Activated naive CD8-positive, alpha-beta T cell (primary cell): ENCODE results near the gene CMC4.

ENCODE experiments used
- H3K27ac Mint-ChIP-seq: one replicate; pipeline ENCODE4 v1.8.0; 2021; ENCODE audit warnings: mixed read lengths
- H3K27me3 Mint-ChIP-seq: one replicate; pipeline ENCODE4 v1.8.0; 2021; ENCODE audit warnings: mixed read lengths
- H3K36me3 Mint-ChIP-seq: one replicate; pipeline ENCODE4 v1.8.0; 2021; ENCODE audit warnings: mixed read lengths
- H3K4me1 Mint-ChIP-seq: one replicate; pipeline ENCODE4 v1.8.0; 2021; ENCODE audit warnings: low read depth, mixed read lengths
- H3K4me3 Mint-ChIP-seq: one replicate; pipeline ENCODE4 v1.8.0; 2021; ENCODE audit warnings: mild to moderate bottlenecking, mixed read lengths
- H3K9me3 Mint-ChIP-seq: one replicate; pipeline ENCODE4 v1.8.0; 2021; ENCODE audit warnings: low read depth, mixed read lengths

CMC4 gene

DNA sequence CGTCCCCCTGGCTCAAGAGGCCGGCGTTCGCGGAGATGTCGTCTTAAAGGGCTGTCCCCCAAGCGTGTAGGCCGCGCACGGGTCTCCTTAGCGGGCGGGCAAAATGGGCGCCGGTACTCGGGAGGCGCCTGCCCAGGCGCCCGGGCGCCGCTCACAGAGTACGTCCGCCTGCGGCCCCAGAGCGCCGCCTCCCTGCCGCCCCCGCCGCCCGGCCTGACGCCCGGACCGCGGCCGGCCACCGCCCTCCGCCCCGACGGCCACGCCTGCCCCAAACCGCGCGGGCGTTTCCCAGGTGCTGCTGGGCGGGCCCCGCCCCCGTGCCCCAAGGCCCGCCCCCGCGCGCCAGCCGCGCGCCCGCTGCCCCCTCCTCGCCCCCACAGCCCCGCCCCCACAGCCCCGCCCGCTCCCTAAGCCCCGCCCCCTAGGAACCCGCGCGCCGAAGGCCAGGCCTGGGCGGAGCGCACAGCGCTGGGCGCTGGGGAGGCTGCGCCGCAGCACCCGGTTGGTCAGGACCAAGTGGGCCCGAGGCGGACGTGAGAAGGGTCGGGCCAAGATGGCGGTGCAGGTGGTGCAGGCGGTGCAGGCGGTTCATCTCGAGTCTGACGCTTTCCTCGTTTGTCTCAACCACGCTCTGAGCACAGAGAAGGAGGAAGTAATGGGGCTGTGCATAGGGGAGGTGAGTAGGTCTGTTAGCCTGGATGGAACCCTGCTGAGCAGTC lies at the start of gene CMC4, which contains the start of the genes BRCC3 and MTCP1:
CMC4 (minus strand) TSS at position 162 of the 719 bp plus-strand sequence. CDS start 7,113 bp downstream, outside the sequence.
BRCC3 (plus strand) TSS at position 534 of the 719 bp plus-strand sequence; CDS start at position 554, 20 bp downstream.
MTCP1 (minus strand) TSS at position 162 of the 719 bp plus-strand sequence. CDS start 5,126 bp downstream, outside the sequence.
- peak within 1 kb of the TSS; percentile 94 for H3K27ac Mint-ChIP-seq
- H3K9me3 Mint-ChIP-seq: no peaks in the 10 kb centered on the region
- H3K4me3 Mint-ChIP-seq: peak within 1 kb of the TSS; percentile 93
- no peaks in the 10 kb centered on the region for H3K27me3 Mint-ChIP-seq
- peaks cover 3% of the 10 kb centered on the region for H3K36me3 Mint-ChIP-seq
- H3K4me1 Mint-ChIP-seq: peaks cover 54% of the 10 kb centered on the region

GRCh38 chrX:155115174-155115819 lies 44.4 kb upstream of the CMC4 start:
- H3K27ac Mint-ChIP-seq: no peak overlapping the region
- H3K9me3 Mint-ChIP-seq: no peaks in the 10 kb centered on the region
- H3K27me3 Mint-ChIP-seq: no peaks in the 10 kb centered on the region

GRCh38 chrX:155113097-155113496 lies 42.2 kb upstream of the CMC4 start:
- H3K9me3 Mint-ChIP-seq: no peaks in the 10 kb centered on the region
- H3K27me3 Mint-ChIP-seq: no peaks in the 10 kb centered on the region

More at GRCh38 chrX:155115174-155115819, 44.4 kb upstream of the CMC4 start:
- H3K36me3 Mint-ChIP-seq: peaks cover 9% of the 10 kb centered on the region
- no peak overlapping the region for H3K4me3 Mint-ChIP-seq
- H3K4me1 Mint-ChIP-seq: no peaks in the 10 kb centered on the region

DNA sequence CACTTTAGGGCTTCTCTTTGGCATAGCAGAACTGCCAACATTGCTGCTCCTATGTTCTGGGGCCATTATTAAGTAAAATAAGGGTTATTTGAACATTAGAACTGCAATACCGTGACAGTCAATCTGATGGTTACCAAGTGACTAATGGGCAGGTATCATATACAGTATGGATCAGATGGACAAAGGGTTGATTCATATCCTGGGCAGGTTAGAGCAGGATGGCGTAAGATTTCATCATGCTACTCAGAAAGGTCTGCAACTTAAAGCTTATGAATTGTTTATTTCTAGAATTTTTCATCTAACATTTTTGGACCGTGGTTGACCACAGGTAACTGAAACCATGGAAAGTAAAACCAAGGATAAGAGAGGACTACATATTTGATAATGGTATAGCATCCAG lies 41.2 kb upstream of the CMC4 start:
- no peak overlapping the region for H3K4me3 Mint-ChIP-seq
- peaks cover 3% of the 10 kb centered on the region for H3K36me3 Mint-ChIP-seq
- no peak overlapping the region for H3K27ac Mint-ChIP-seq
- H3K27me3 Mint-ChIP-seq: no peaks in the 10 kb centered on the region
- peaks cover 15% of the 10 kb centered on the region for H3K4me1 Mint-ChIP-seq
- no peaks in the 10 kb centered on the region for H3K9me3 Mint-ChIP-seq

More at GRCh38 chrX:155113097-155113496, 42.2 kb upstream of the CMC4 start:
- Mint-ChIP-seq H3K36me3 (peaks cover 4% of the 10 kb centered on the region), H3K27ac (no peak overlapping the region), H3K4me3 (no peak overlapping the region), H3K4me1 (peaks cover 11% of the 10 kb centered on the region)

DNA sequence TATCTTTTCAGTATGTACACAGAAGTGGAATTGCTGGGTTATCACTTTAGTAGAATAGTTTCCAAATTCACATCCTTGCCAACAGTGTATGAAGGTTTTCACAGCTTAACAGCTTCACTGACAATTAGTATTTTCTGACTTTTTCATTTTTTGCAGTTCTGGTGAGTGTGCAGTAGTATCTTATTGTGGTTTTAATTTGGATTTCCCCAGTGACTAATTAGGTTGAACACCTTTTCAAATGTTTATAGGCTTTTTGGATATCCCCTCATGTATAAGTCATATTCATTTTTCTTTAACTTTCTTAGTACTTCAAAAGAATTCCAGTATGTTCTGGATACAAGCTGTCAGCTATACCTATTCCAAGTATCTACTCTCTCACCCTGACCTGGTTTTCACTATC lies 37.5 kb upstream of the CMC4 start:
- no peaks in the 10 kb centered on the region for H3K27me3 Mint-ChIP-seq
- peaks cover 3% of the 10 kb centered on the region for H3K36me3 Mint-ChIP-seq
- H3K9me3 Mint-ChIP-seq: no peaks in the 10 kb centered on the region
- peak overlapping the region; percentile 67 for H3K27ac Mint-ChIP-seq
- peaks cover 19% of the 10 kb centered on the region for H3K4me1 Mint-ChIP-seq
- no peak overlapping the region for H3K4me3 Mint-ChIP-seq

GRCh38 chrX:155105919-155106318 lies 35.0 kb upstream of the CMC4 start:
- Mint-ChIP-seq H3K9me3 (no peaks in the 10 kb centered on the region), H3K27ac (no peak overlapping the region), H3K4me1 (peaks cover 25% of the 10 kb centered on the region), H3K36me3 (no peaks in the 10 kb centered on the region), H3K4me3 (no peak overlapping the region), H3K27me3 (no peaks in the 10 kb centered on the region)

DNA sequence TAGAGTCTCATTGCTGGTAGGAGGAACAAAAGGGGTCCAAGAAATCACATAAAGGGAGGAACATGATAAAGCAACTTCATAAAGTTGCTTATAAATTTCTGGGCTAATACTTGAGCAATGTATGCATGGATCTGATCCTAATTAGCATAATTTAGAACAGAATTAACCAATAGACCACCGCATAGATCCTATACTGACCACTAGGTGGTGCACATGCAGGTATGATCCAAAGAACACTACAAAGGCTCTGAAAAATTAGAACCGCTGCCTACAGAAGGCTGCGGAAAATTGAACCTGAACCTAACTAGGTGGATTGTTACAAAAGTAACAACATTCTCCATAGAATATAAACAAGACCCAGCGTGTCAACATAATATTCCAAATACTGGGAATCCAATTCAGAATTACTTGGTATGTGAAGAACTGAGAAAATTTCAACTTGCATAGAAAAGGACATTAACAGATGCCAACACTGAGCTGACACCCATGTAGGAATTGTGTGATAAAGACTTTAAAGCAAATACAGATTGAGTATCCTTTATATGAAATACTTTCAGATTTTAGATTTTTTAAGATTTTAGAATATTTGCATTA lies 23.6 kb upstream of the CMC4 start:
- Mint-ChIP-seq H3K9me3 (no peaks in the 10 kb centered on the region), H3K27ac (no peak overlapping the region), H3K4me3 (no peak overlapping the region), H3K4me1 (peaks cover 4% of the 10 kb centered on the region), H3K36me3 (peaks cover 5% of the 10 kb centered on the region), H3K27me3 (no peaks in the 10 kb centered on the region)

- Mint-ChIP-seq H3K36me3 (peaks cover 2% of the 10 kb centered on the region), H3K9me3 (no peaks in the 10 kb centered on the region), H3K4me1 (peaks cover 2% of the 10 kb centered on the region), H3K27ac (no peak overlapping the region), H3K4me3 (no peak overlapping the region), H3K27me3 (no peaks in the 10 kb centered on the region)
These were observed 16.2 kb upstream of the CMC4 start for GRCh38 chrX:155086961-155087735.

DNA sequence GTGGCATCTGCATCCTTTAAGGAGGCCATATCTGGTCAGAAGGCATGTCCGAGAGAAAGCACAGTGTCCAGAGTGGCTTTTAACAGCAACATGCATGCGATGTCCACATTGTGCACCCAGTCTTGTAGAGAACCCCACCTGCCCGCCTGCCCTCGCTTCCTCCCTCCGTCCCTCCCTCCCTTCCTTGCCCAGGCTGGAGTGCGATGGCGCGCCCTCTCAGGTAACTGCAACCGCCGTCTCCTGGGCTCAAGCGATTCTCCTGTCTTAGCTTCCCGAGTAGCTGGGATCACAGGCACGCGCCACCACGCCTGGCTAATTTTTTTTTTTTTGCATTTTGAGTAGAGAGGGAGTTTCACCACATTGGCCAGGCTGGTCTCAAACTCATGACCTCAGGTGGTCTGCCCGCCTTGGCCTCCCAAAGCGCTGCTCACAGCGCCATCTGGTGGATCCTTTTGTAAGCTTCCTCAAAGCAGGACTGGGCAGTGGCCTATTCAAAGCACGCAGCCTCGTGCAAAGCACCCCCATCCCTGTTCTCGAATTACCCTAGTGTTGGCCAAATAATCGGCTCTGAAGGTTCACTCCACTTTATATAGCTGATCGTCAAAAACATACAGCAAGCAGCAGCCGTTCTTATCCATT lies 15.4 kb upstream of the CMC4 start:
- Mint-ChIP-seq H3K27me3 (no peaks in the 10 kb centered on the region), H3K27ac (no peak overlapping the region), H3K9me3 (no peaks in the 10 kb centered on the region), H3K4me1 (peaks cover 2% of the 10 kb centered on the region), H3K36me3 (peaks cover 2% of the 10 kb centered on the region), H3K4me3 (no peak overlapping the region)

- Mint-ChIP-seq H3K27ac (peak overlapping the region; percentile 94), H3K36me3 (peaks cover 3% of the 10 kb centered on the region), H3K9me3 (no peaks in the 10 kb centered on the region), H3K4me1 (peaks cover 54% of the 10 kb centered on the region), H3K27me3 (no peaks in the 10 kb centered on the region), H3K4me3 (peak overlapping the region; percentile 93)
These were observed 851 bp upstream of the CMC4 start for GRCh38 chrX:155071694-155072280.

DNA sequence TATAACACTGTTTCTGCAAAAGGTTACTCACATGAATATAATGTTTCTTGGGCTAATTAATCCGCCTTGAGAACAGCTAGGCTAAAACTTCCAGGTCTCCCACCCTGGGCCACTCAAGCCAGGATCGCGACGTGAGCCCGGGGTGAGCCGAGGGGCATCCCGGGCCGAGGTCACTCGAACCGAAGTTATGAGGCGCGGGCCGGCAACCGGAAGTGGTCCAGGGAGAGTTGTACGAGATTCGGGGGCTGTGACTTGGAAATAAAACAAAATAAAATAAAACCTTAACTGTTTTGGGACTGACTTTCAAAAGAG lies 317 bp downstream of the CMC4 start:
- H3K4me3 Mint-ChIP-seq: peak overlapping the region; percentile 90
- H3K27me3 Mint-ChIP-seq: no peaks in the 10 kb centered on the region
- peak overlapping the region; percentile 82 for H3K27ac Mint-ChIP-seq
- H3K9me3 Mint-ChIP-seq: no peaks in the 10 kb centered on the region
- H3K4me1 Mint-ChIP-seq: peaks cover 54% of the 10 kb centered on the region
- peaks cover 3% of the 10 kb centered on the region for H3K36me3 Mint-ChIP-seq

DNA sequence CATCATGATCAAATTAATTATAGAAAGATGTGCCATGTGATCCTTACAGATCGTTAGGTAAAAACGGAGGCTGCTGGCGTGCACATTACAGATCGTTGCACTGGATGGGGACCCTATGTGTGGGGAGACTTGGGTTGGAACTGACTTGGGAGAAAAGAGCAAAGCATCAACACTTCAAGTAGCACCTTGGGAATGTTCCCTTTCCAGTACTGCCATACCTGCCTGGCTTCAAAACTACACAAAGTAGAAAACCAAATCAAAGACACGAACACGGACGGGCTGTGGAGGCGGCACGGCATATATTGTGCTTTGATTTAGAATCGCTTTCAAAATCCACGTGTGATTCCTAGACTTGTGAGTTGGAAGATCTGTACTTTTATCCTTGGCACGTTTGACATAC lies 898 bp downstream of the CMC4 start:
- Mint-ChIP-seq H3K4me1 (peaks cover 49% of the 10 kb centered on the region), H3K27ac (peak overlapping the region; percentile 80), H3K4me3 (peak overlapping the region; percentile 90), H3K36me3 (peaks cover 3% of the 10 kb centered on the region), H3K9me3 (no peaks in the 10 kb centered on the region), H3K27me3 (no peaks in the 10 kb centered on the region)

DNA sequence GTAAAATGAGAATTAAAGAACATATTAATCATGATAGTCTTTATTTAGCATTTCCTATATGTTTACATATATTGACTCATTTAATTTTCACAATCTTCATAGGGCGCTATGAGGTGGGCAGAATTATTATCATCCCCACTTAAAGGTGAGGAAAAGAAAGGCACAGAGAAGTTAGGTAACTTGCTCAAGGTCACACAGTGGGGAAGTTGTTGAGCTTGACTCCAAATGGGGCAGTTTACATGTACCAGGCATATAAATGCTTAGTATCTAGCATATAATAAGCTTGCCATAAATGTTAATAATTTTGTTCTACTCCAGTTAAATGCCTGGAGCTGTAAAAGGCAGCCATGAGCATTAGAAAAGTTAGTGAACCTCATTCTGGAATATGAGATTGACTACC lies 1.5 kb downstream of the CMC4 start:
- no peaks in the 10 kb centered on the region for H3K9me3 Mint-ChIP-seq
- peak overlapping the region; percentile 90 for H3K4me3 Mint-ChIP-seq
- H3K27me3 Mint-ChIP-seq: no peaks in the 10 kb centered on the region
- no peak overlapping the region for H3K27ac Mint-ChIP-seq
- H3K36me3 Mint-ChIP-seq: peaks cover 3% of the 10 kb centered on the region
- H3K4me1 Mint-ChIP-seq: peaks cover 47% of the 10 kb centered on the region

DNA sequence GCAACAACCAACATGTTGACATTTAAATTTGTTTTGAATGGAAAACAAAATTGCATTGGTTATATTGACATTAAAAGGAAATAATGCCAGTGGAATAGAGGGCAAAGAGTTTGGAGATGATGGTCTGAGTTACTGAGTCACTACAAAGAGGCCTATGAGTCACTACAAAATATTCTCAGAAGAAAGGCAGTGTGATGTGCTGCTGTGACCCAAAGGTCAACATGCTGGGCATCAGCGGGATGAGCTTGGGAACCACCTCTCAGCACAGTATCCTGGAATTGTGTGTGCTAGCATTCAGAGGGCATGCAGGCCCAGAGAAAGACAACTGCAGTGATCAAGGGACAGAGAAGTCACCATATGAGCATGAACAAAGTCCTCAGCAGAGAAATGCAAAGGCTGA lies 2.8 kb downstream of the CMC4 start:
- H3K4me1 Mint-ChIP-seq: peaks cover 35% of the 10 kb centered on the region
- no peaks in the 10 kb centered on the region for H3K9me3 Mint-ChIP-seq
- no peak overlapping the region for H3K4me3 Mint-ChIP-seq
- H3K27ac Mint-ChIP-seq: no peak overlapping the region
- H3K36me3 Mint-ChIP-seq: no peaks in the 10 kb centered on the region
- no peaks in the 10 kb centered on the region for H3K27me3 Mint-ChIP-seq
